HCEC 1CT (cell line): ENCODE data around the gene GCNA.
A peak's percentile ranks its signal among the peaks of the same experiment; 100 is the strongest.
"Not testable (repeated sequence)": the region's sequence is repeated elsewhere in the genome, so short reads cannot be mapped to it uniquely, and the experiment has no call there.

Experiments
- DNase-seq: peaks from one replicate; pipeline ENCODE4 v3.0.0-alpha.2; 2017

GCNA gene

GRCh38 chrX:71559773-71560172 is 18.5 kb upstream of the GCNA start:
- DNase-seq: not testable (repeated sequence)

GRCh38 chrX:71563921-71564320 is 14.3 kb upstream of the GCNA start:
- DNase-seq: no peak

GRCh38 chrX:71565474-71566041 is 12.7 kb upstream of the GCNA start:
- no peak for DNase-seq

GRCh38 chrX:71571390-71571789 is 6.8 kb upstream of the GCNA start:
- not testable (repeated sequence) for DNase-seq

GRCh38 chrX:71573590-71573989 is 4.6 kb upstream of the GCNA start:
- DNase-seq: no peak

- no peak for DNase-seq
These were observed 555 bp upstream of the GCNA start for GRCh38 chrX:71577682-71578081.

- DNase-seq: no peak
These were observed 1.1 kb downstream of the GCNA start for GRCh38 chrX:71579136-71579989.

- no peak for DNase-seq
These were observed 1.7 kb downstream of the GCNA start for GRCh38 chrX:71579990-71580380.

- DNase-seq: no peak
These were observed 3.0 kb downstream of the GCNA start for GRCh38 chrX:71581210-71581609.

GRCh38 chrX:71586929-71587328 is 8.7 kb downstream of the GCNA start:
- no peak for DNase-seq

GRCh38 chrX:71593210-71593609 is 15.0 kb downstream of the GCNA start:
- DNase-seq: not testable (repeated sequence)

- DNase-seq: no peak
These were observed 21.7 kb downstream of the GCNA start for GRCh38 chrX:71599965-71600364.

GRCh38 chrX:71603618-71604017 is 25.4 kb downstream of the GCNA start:
- DNase-seq: no peak

- peak; percentile 2 for DNase-seq
These were observed 25.9 kb downstream of the GCNA start for GRCh38 chrX:71604141-71604540.

GRCh38 chrX:71604796-71605568 is 26.7 kb downstream of the GCNA start:
- DNase-seq: no peak

GRCh38 chrX:71606536-71607216 is 28.4 kb downstream of the GCNA start:
- no peak for DNase-seq

GRCh38 chrX:71607488-71607887 is 29.3 kb downstream of the GCNA start:
- no peak for DNase-seq

- DNase-seq: no peak
These were observed 31.0 kb downstream of the GCNA start for GRCh38 chrX:71609095-71609750.

GRCh38 chrX:71611736-71612135 is 33.5 kb downstream of the GCNA start:
- not testable (repeated sequence) for DNase-seq

- no peak for DNase-seq
These were observed 34.0 kb downstream of the GCNA start for GRCh38 chrX:71612256-71612655.

- no peak for DNase-seq
These were observed 36.8 kb downstream of the GCNA start for GRCh38 chrX:71615056-71615455.

GRCh38 chrX:71615954-71616353 is 37.7 kb downstream of the GCNA start:
- no peak for DNase-seq
